Measurements from ENCODE around the gene EYA4. TPM values are rescaled to one million over a fixed set of nuclear protein-coding genes. Genes with fewer than 3 reads are reported as not detected.

Gene EYA4
- total RNA-seq, 1 donor from 2014 or later, result 0.40 TPM

DNA sequence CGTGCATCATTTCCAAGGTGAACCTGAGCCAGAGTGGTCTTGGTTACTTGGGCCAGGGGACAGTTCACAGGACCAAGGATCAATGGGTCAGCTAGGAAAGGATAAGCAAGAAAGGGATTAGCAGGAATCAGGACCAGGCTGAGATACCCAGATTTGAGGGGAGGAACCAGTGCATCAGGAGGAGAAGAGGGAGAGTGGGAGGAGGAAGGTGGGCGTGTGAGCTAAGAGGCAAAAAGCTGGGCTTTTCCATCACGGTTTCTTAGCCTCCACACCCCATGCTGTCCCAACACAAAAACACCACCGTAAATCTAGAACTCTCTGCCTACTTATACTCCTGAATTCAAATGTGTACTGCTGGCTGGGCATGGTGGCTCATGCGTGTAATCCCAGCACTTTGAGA lies 27.5 kb downstream of the EYA4 start:
- TF ChIP-seq, protein P1, sequence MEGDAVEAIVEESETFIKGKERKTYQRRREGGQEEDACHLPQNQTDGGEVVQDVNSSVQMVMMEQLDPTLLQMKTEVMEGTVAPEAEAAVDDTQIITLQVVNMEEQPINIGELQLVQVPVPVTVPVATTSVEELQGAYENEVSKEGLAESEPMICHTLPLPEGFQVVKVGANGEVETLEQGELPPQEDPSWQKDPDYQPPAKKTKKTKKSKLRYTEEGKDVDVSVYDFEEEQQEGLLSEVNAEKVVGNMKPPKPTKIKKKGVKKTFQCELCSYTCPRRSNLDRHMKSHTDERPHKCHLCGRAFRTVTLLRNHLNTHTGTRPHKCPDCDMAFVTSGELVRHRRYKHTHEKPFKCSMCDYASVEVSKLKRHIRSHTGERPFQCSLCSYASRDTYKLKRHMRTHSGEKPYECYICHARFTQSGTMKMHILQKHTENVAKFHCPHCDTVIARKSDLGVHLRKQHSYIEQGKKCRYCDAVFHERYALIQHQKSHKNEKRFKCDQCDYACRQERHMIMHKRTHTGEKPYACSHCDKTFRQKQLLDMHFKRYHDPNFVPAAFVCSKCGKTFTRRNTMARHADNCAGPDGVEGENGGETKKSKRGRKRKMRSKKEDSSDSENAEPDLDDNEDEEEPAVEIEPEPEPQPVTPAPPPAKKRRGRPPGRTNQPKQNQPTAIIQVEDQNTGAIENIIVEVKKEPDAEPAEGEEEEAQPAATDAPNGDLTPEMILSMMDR (IDR thresholded peaks at IDR 0.05), result no peak
- DNase-seq, result no peak
- H3K27me3 Mint-ChIP-seq, result no peaks in the 10 kb centered on the region
- H3K9me3 Mint-ChIP-seq, result no peaks in the 10 kb centered on the region
- ChIA-PET POLR2A (no interaction called here), CTCF (no interaction called here)
- ATAC-seq (ENCODE audit: low read depth), result no peak
- no peak overlapping the region for H3K27ac Mint-ChIP-seq
- intact Hi-C loops (cut with micrococcal nuclease), result no loop called here
- no peaks in the 10 kb centered on the region for H3K4me1 Mint-ChIP-seq
- H3K4me3 Mint-ChIP-seq, result no peak overlapping the region
- H3K36me3 Mint-ChIP-seq (ENCODE audit: low read depth), result no peaks in the 10 kb centered on the region

DNA sequence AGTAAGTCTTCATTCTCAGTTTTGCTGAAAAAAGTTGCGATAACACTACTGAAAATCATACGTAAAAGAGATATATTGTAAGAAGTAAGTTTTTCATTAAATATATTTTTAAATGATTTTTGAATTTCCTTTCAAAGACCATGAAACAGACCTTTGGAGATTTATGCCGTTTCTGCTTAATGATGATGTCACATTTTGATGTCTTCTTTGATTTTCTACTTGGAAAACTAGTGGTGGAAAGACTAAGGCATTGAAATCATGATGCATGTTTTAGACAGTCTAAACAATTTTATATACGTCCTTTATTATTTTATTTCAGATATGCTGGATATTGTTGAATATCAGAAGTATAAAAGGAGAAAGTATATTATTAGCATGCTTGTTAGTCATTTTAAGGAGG lies 33.7 kb downstream of the EYA4 start:
- intact Hi-C loops (cut with micrococcal nuclease), result no loop called here
- Mint-ChIP-seq H3K9me3 (no peaks in the 10 kb centered on the region), H3K4me1 (no peaks in the 10 kb centered on the region), H3K36me3 (ENCODE audit: low read depth) (no peaks in the 10 kb centered on the region), H3K4me3 (no peak overlapping the region), H3K27me3 (no peaks in the 10 kb centered on the region), H3K27ac (no peak overlapping the region)
- ChIA-PET POLR2A (no interaction called here), CTCF (no interaction called here)
- TF ChIP-seq, protein P1 (IDR thresholded peaks at IDR 0.05), result no peak
- ATAC-seq (ENCODE audit: low read depth), result no peak
- no peak for DNase-seq

DNA sequence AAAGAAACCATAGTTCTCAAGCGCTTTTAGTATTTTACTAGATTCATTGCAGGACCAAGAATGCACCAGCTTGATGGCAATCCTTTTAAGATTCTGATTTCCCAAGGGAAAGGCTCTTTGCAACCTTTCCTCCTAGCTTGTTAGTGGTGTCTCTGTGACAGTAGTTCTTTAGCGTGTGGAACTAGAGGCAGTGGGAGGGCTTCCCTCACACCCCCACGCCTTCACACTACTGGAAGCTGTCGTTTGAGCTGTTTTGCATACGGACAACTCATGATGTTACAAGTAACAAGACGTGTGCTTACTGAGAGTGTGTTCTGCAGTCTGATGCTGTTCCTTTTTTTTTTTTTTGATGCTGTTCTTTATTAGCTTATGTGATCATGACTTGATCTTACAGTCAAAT lies 34.1 kb downstream of the EYA4 start:
- no peak overlapping the region for H3K4me3 Mint-ChIP-seq
- TF ChIP-seq, protein P1 (IDR thresholded peaks at IDR 0.05), result no peak
- POLR2A ChIA-PET, result no interaction called here

DNA sequence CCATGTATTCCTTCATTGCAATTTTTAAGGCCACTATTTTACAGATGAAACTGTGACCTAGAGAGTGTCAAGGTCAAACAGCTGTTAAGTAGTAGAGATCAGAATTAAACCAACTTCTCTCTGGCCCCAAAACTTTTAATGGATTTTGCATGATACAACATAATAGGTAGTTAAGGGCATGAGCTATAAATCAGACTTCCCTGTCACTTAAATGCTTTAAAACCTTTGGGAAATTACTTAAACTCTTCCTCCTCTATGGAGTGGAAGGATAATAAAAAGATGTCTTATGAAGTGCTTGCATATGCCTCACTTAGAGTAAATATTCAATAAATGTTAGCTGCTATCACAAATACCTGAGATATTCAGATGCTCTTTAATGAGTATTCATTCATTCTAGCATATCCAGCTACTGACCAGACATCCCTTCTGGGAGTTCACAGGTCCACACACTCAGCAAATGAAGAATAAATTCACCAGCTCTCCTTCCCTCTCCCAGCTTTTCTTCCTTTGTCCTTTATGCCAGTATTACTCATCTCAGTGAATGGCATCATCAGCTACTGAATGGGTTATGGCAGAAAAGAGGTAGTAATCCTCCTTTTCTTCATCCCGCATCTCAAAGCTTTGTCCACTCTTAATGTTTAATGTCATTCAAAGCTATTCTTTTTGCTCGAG lies 36.2 kb downstream of the EYA4 start:
- ATAC-seq (ENCODE audit: low read depth), result no peak
- no peaks in the 10 kb centered on the region for H3K36me3 Mint-ChIP-seq (ENCODE audit: low read depth)
- H3K4me3 Mint-ChIP-seq, result no peak overlapping the region
- ChIA-PET POLR2A (no interaction called here), CTCF (no interaction called here)
- H3K4me1 Mint-ChIP-seq, result no peaks in the 10 kb centered on the region
- intact Hi-C loops (cut with micrococcal nuclease), result no loop called here
- no peaks in the 10 kb centered on the region for H3K9me3 Mint-ChIP-seq
- no peaks in the 10 kb centered on the region for H3K27me3 Mint-ChIP-seq
- H3K27ac Mint-ChIP-seq, result no peak overlapping the region
- no peak for DNase-seq
- TF ChIP-seq, protein P1 (IDR thresholded peaks at IDR 0.05), result no peak

More for the DNA sequence above, 34.1 kb downstream of the EYA4 start:
- Mint-ChIP-seq H3K27me3 (no peaks in the 10 kb centered on the region), H3K36me3 (ENCODE audit: low read depth) (no peaks in the 10 kb centered on the region), H3K4me1 (no peaks in the 10 kb centered on the region), H3K27ac (no peak overlapping the region), H3K9me3 (no peaks in the 10 kb centered on the region)
- ATAC-seq (ENCODE audit: low read depth) (no peak), DNase-seq (no peak)
- CTCF ChIA-PET, result no interaction called here
- intact Hi-C loops (cut with micrococcal nuclease), result no loop called here

DNA sequence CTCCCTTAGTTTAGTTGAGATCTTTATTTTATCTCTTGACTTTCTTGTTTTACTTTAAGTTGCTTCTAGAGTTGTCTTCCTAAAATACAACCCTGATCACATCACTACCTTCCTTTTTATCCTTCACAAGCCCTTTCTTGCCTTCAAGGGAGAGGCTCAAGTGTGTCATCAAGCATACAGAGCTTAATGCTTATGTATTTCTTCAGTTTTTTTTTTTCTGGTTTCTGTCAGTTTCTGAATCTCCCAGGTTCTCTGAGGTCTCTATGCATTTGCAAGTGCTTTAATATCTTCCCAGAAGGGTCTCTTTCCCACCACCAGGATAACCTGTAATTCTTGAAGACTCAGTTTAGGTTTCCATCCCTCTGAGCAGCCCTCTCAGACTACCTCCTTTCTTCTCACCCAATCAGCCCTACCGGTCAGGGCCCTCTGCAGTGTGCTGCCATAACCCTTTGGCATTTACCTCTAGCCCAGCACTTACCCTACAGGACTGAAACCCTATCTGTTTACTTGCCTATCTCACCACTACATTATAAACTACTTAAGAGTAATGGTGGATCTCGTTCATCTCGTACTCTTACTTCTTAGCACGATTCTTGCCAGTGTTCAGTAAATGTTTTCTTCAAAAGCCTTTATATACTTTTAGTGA lies 36.9 kb downstream of the EYA4 start:
- intact Hi-C loops (cut with micrococcal nuclease), result no loop called here
- Mint-ChIP-seq H3K4me3 (no peak overlapping the region), H3K36me3 (ENCODE audit: low read depth) (no peaks in the 10 kb centered on the region), H3K27ac (no peak overlapping the region), H3K9me3 (no peaks in the 10 kb centered on the region), H3K4me1 (no peaks in the 10 kb centered on the region), H3K27me3 (no peaks in the 10 kb centered on the region)
- TF ChIP-seq, protein P1 (IDR thresholded peaks at IDR 0.05), result no peak
- DNase-seq (no peak), ATAC-seq (ENCODE audit: low read depth) (no peak)
- ChIA-PET CTCF (no interaction called here), POLR2A (no interaction called here)
